PFSK-1 (cell line): ENCODE measurements around the gene CHST11.

ENCODE experiments used
- FOXP2 ChIP-seq: optimal IDR thresholded peaks from 2 replicates; pipeline ENCODE3; 2011; ENCODE audit warnings: borderline replicate concordance, control low read depth, inconsistent platforms; ENCODE audit not compliant: insufficient read depth; ENCODE audit errors: extremely low read length, extremely low read depth
- POLR2AphosphoS5 ChIP-seq: IDR thresholded peaks from 2 replicates; pipeline ENCODE4 v1.6.1; 2012; ENCODE audit warnings: low read depth, mild to moderate bottlenecking, control low read depth, low read length, moderate library complexity
- REST ChIP-seq, 2 experiments: IDR thresholded peaks; 2 replicates each; pipeline versions ENCODE4 v1.6.1 to v1.8.0; 2011 to 2012; ENCODE audit warnings: low read depth in 2 of 2, low read length in 2 of 2, control low read depth in 1 of 2, inconsistent platforms in 1 of 2, mild to moderate bottlenecking in 1 of 2, moderate library complexity in 1 of 2; ENCODE audit not compliant: insufficient read depth in 1 of 2
- SIN3A ChIP-seq: IDR thresholded peaks from 2 replicates; pipeline ENCODE4 v1.6.1; 2012; ENCODE audit warnings: mild to moderate bottlenecking, low read length, moderate library complexity, borderline replicate concordance; ENCODE audit not compliant: insufficient read depth
- TAF1 ChIP-seq: IDR thresholded peaks from 2 replicates; pipeline ENCODE4 v1.6.1; 2012; ENCODE audit warnings: low read length, control low read depth, borderline replicate concordance; ENCODE audit not compliant: insufficient read depth

DNA sequence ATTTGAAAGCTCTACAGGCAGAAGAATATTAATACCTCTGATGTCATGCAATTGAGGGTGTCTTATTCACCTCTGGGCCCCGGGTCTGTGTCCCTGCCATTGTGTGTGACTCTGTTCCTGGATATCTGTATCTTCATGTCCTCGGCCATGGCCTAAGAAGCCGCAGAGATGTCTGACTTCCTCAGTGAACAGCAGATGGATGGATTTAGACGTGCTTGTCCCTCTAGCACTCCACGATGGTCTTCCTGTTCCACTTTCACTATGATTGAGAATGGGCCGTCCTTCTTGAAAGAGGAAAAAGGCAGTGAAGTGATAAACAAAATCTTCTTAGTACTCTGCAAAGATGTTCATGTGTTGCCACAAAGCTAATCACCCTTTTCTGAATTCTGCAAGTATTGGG is 283.9 kb downstream of the CHST11 start:
- TF ChIP-seq POLR2AphosphoS5: no peak
- no peak for TF ChIP-seq TAF1
- TF ChIP-seq REST (IDR thresholded peaks at IDR 0.05; ENCODE audit: insufficient read depth in 1 of 2, low read depth in 2 of 2, low read length in 2 of 2): no peak
- no peak for TF ChIP-seq SIN3A
- TF ChIP-seq FOXP2: no peak
